B cell (primary cell): Measurements from ENCODE around the gene EIF2B4. TPM values are rescaled to one million over a fixed set of nuclear protein-coding genes. Genes with fewer than 3 reads are reported as not detected.

Source experiments
- ATAC-seq: fragments of 200-7000 bp; cut with Tn5 transposase; one replicate; pipeline ENCODE4 v1.10.0; 2021; ENCODE audit warnings: low read depth, mild to moderate bottlenecking, moderate number of reproducible peaks, moderate library complexity
- CTCF ChIA-PET: fragments of 350-600 bp; sonication (Branson Sonifier 250); formaldehyde crosslinking; loops from one replicate; lab custom pipeline; 2021; ENCODE audit warnings: antibody characterized with exemption, inconsistent platforms; lab: Charles Lee
- POLR2A ChIA-PET: fragments of 350-600 bp; sonication (Branson Sonifier 250); formaldehyde crosslinking; loops from one replicate; lab custom pipeline; 2021; ENCODE audit warnings: antibody characterized with exemption; lab: Charles Lee
- DNase-seq: peaks from one replicate; pipeline ENCODE4 v3.0.0; 2013
- H2AFZ ChIP-seq: 2 replicates; pipeline ENCODE4 v1.6.1; 2012; ENCODE audit warnings: mild to moderate bottlenecking, low read depth, low read length; ENCODE audit not compliant: insufficient read depth, poor library complexity, severe bottlenecking
- H3K27ac ChIP-seq, 2 donors: 1 replicate in 1 of 2; 2 replicates in 1 of 2; pipeline ENCODE4 v1.5.1; 2012 to 2013; ENCODE audit warnings: low read length in 2 of 2, mild to moderate bottlenecking in 2 of 2, moderate library complexity in 1 of 2
- H3K27me3 ChIP-seq, 4 experiments: fragments of 200-600 bp in 1 of 4; sonication (generic) in 1 of 4; replicated peaks in 1 of 4; 1 replicate in 2 of 4; 2 replicates in 2 of 4; pipeline versions ENCODE4 v1.6.1 to v1.7.0; 2013 to 2016; ENCODE audit warnings: low read length in 3 of 4, mild to moderate bottlenecking in 2 of 4, mixed read lengths in 1 of 4, moderate library complexity in 1 of 4; ENCODE audit not compliant: insufficient read depth in 4 of 4, control insufficient read depth in 3 of 4; ENCODE audit errors: control extremely low read depth in 1 of 4
- H3K36me3 ChIP-seq, 2 experiments: replicated peaks in 1 of 2; 1 replicate in 1 of 2; 2 replicates in 1 of 2; pipeline versions ENCODE4 v1.6.1 to v1.7.1; 2013; ENCODE audit warnings: low read length in 1 of 2; ENCODE audit not compliant: insufficient read depth in 2 of 2, control insufficient read depth in 1 of 2; ENCODE audit errors: control extremely low read depth in 1 of 2, extremely low read depth in 1 of 2
- H3K4me1 ChIP-seq, 2 donors: fragments of 200-600 bp in 1 of 2; sonication (generic) in 1 of 2; 1 replicate in 1 of 2; 2 replicates in 1 of 2; pipeline versions ENCODE4 v1.5.1 to v1.6.1; 2013 to 2017; ENCODE audit warnings: low read length in 2 of 2; ENCODE audit not compliant: control insufficient read depth in 2 of 2, insufficient read depth in 2 of 2
- H3K4me2 ChIP-seq: replicated peaks from 2 replicates; pipeline ENCODE3; 2012; ENCODE audit warnings: mild to moderate bottlenecking, low read depth, low read length; ENCODE audit not compliant: poor library complexity, severe bottlenecking
- H3K4me3 ChIP-seq, 5 experiments: fragments of 200-600 bp in 1 of 5; sonication (generic) in 1 of 5; 1 replicate in 3 of 5; 2 replicates in 2 of 5; pipeline versions ENCODE4 v1.5.1 to v1.7.0; 2011 to 2016; ENCODE audit warnings: low read length in 4 of 5, mild to moderate bottlenecking in 4 of 5, low read depth in 2 of 5, control low read depth in 1 of 5, moderate library complexity in 1 of 5; ENCODE audit not compliant: insufficient read depth in 1 of 5; ENCODE audit errors: control extremely low read depth in 1 of 5, extremely low read depth in 1 of 5
- H3K79me2 ChIP-seq: fragments of 200-600 bp; sonication (generic); one replicate; pipeline ENCODE4 v1.6.0; 2016; ENCODE audit warnings: low read length; ENCODE audit not compliant: control insufficient read depth, insufficient read depth
- H3K9ac ChIP-seq: fragments of 200-600 bp; sonication (generic); 2 replicates; pipeline ENCODE4 v1.6.1; 2017; ENCODE audit warnings: mild to moderate bottlenecking, low read length, moderate library complexity
- H3K9me3 ChIP-seq, 3 donors: one replicate each; pipeline versions ENCODE4 v1.6.1 to v1.7.1; 2013; ENCODE audit warnings: low read length in 2 of 3; ENCODE audit not compliant: control insufficient read depth in 2 of 3, insufficient read depth in 1 of 3; ENCODE audit errors: control extremely low read depth in 1 of 3
- H4K20me1 ChIP-seq: 2 replicates; pipeline ENCODE4 v1.6.0; 2012; ENCODE audit warnings: mild to moderate bottlenecking, low read length; ENCODE audit not compliant: insufficient read depth, control insufficient read depth, poor library complexity, severe bottlenecking
- H3K27ac Mint-ChIP-seq: one replicate; pipeline ENCODE4 v1.8.0; 2021; ENCODE audit warnings: mixed read lengths
- H3K27me3 Mint-ChIP-seq: one replicate; pipeline ENCODE4 v1.8.0; 2021; ENCODE audit warnings: mixed read lengths
- H3K4me1 Mint-ChIP-seq: one replicate; pipeline ENCODE4 v1.8.0; 2021; ENCODE audit warnings: mixed read lengths
- H3K4me3 Mint-ChIP-seq: one replicate; pipeline ENCODE4 v1.8.0; 2021; ENCODE audit warnings: mixed read lengths
- H3K9me3 Mint-ChIP-seq: one replicate; pipeline ENCODE4 v1.8.0; 2022; ENCODE audit warnings: mixed read lengths; ENCODE audit not compliant: insufficient read depth
- CTCF ChIP-seq: fragments of 200-600 bp; IDR thresholded peaks from one replicate; pipeline ENCODE4 v1.8.0; 2022; ENCODE audit warnings: antibody characterized with exemption, mild to moderate bottlenecking
- EZH2 ChIP-seq: IDR thresholded peaks from 2 replicates; pipeline ENCODE4 v1.6.1; 2012; ENCODE audit warnings: borderline replicate concordance, low read depth, mild to moderate bottlenecking, moderate library complexity, low read length; ENCODE audit not compliant: insufficient read depth, poor library complexity, severe bottlenecking
- WGBS: methylation state at CpG from one replicate; pipeline ENCODE4 v1.1.5; 2013; ENCODE audit warnings: missing lambda C conversion rate; ENCODE audit not compliant: insufficient coverage; 5-methylcytosine and 5-hydroxymethylcytosine counted together
- intact Hi-C: fragments of 100-400 bp; cut with micrococcal nuclease; formaldehyde crosslinking; loops from one replicate; pipeline ENCODE4 v1.10.0; 2022
- polyA plus RNA-seq: library from polyadenylated mRNA; depleted of rRNA; stranded (reverse); fragments of >200 nt; gene quantifications from 2 replicates; pipeline ENCODE4 v1.2.3, GENCODE V29; 2012
- total RNA-seq, 2 donors: library from RNA; stranded (reverse); fragments of 120-200 nt in 1 of 2; gene quantifications; 1 replicate in 1 of 2; 2 replicates in 1 of 2; pipeline versions ENCODE4 v1.2.3 to v1.2.4, GENCODE V29; 2013 to 2022

EIF2B4 gene
- total and polyA plus RNA-seq, 2 donors (not counting 1 experiment from before 2014, with no cell fraction given), result 33.8 to 56.7 TPM

- Histone ChIP-seq H4K20me1 (peaks cover 42% of the 10 kb centered on the region), H3K9ac (no peak overlapping the region), H3K9me3 (no peaks in the 10 kb centered on the region), H3K4me1 (peaks cover 0 to 2% of the 10 kb centered on the region in 2 donors), H3K4me3 (no peak overlapping the region), H3K27me3 (no peaks in the 10 kb centered on the region), H2AFZ (no peak overlapping the region), H3K4me2 (no peak overlapping the region), H3K27ac (no peak overlapping the region), H3K79me2 (peaks cover 98% of the 10 kb centered on the region), H3K36me3 (peaks cover 2 to 7% of the 10 kb centered on the region in 2 experiments)
- no CpG with 5 or more reads among the region's 2 CpGs for WGBS
- no peak for ATAC-seq
- no peak overlapping the region for H3K27ac Mint-ChIP-seq
- H3K4me3 Mint-ChIP-seq, result no peak overlapping the region
- CTCF ChIA-PET, result no interaction called here
- no peaks in the 10 kb centered on the region for H3K9me3 Mint-ChIP-seq
- POLR2A ChIA-PET, result no interaction called here
- H3K4me1 Mint-ChIP-seq, result peaks cover 18% of the 10 kb centered on the region
- H3K27me3 Mint-ChIP-seq, result no peaks in the 10 kb centered on the region
- no peak for DNase-seq
- intact Hi-C loops, result loop anchor here (10.0 kb wide), 1 partner anchor 186 kb away; the partner anchor contains the start of genes ATRAID, CAD and SLC5A6
- TF ChIP-seq CTCF (no peak), EZH2 (no peak)
Measured at GRCh38 chr2:27400348-27401135, 30.4 kb upstream of the EIF2B4 start.

GRCh38 chr2:27398962-27399361 is 28.8 kb upstream of the EIF2B4 start:
- Histone ChIP-seq H3K79me2 (peaks cover 98% of the 10 kb centered on the region), H3K4me3 (no peak overlapping the region), H3K4me1 (peaks cover 0 to 2% of the 10 kb centered on the region in 2 donors), H4K20me1 (peaks cover 42% of the 10 kb centered on the region), H3K9ac (no peak overlapping the region), H3K27ac (no peak overlapping the region), H3K27me3 (no peaks in the 10 kb centered on the region), H3K36me3 (peaks cover 2% of the 10 kb centered on the region in 2 experiments), H3K9me3 (no peaks in the 10 kb centered on the region), H2AFZ (no peak overlapping the region), H3K4me2 (no peak overlapping the region)
- intact Hi-C loops, result no loop called here
- TF ChIP-seq EZH2, result no peak
- no peak for TF ChIP-seq CTCF
- no peak for ATAC-seq
- Mint-ChIP-seq H3K4me3 (no peak overlapping the region), H3K4me1 (peaks cover 18% of the 10 kb centered on the region), H3K27ac (peak overlapping the region; percentile 26), H3K27me3 (no peaks in the 10 kb centered on the region), H3K9me3 (no peaks in the 10 kb centered on the region)
- 96% methylated on average over 4 of the region's 5 CpGs for WGBS
- POLR2A ChIA-PET, result no interaction called here
- no peak for DNase-seq
- CTCF ChIA-PET, result no interaction called here
